Fibroblast of mammary gland (primary cell): ENCODE measurements around the gene MGAT5.

Experiments used
- DNase-seq: peaks from one replicate; pipeline ENCODE4 v3.0.0-alpha.2; 2010; ENCODE audit warnings: low read depth
- H3K4me3 ChIP-seq: 2 replicates; pipeline ENCODE4 v1.5.1; 2011; ENCODE audit warnings: low read depth, mild to moderate bottlenecking, low read length, moderate library complexity; ENCODE audit not compliant: control insufficient read depth
- CTCF ChIP-seq: conservative IDR thresholded peaks from 2 replicates; pipeline ENCODE4 v1.5.1; 2011; ENCODE audit warnings: low read depth, low read length, inconsistent platforms; ENCODE audit not compliant: control insufficient read depth, insufficient read depth

The MGAT5 gene

GRCh38 chr2:134458950-134459349, 205.1 kb downstream of the MGAT5 start:
- H3K4me3 ChIP-seq = no peak overlapping the region
- no peak for TF ChIP-seq CTCF
- no peak for DNase-seq

- TF ChIP-seq CTCF = no peak
- DNase-seq = no peak
- H3K4me3 ChIP-seq = no peak overlapping the region
Observed at GRCh38 chr2:134459706-134460406, 206.0 kb downstream of the MGAT5 start.

- peak; percentile 50 for TF ChIP-seq CTCF
- peak; percentile 48 for DNase-seq
- no peak overlapping the region for H3K4me3 ChIP-seq
Observed at GRCh38 chr2:134460583-134460998, 206.7 kb downstream of the MGAT5 start.

- H3K4me3 ChIP-seq = no peak overlapping the region
- TF ChIP-seq CTCF = no peak
- DNase-seq = no peak
Observed at GRCh38 chr2:134461511-134461910, 207.6 kb downstream of the MGAT5 start.

- no peak for TF ChIP-seq CTCF
- DNase-seq = no peak
- no peak overlapping the region for H3K4me3 ChIP-seq
Observed at GRCh38 chr2:134462275-134462674, 208.4 kb downstream of the MGAT5 start.

GRCh38 chr2:134462791-134463698, 209.2 kb downstream of the MGAT5 start:
- no peak for TF ChIP-seq CTCF
- no peak for DNase-seq
- no peak overlapping the region for H3K4me3 ChIP-seq

- no peak for DNase-seq
- no peak for TF ChIP-seq CTCF
- no peak overlapping the region for H3K4me3 ChIP-seq
Observed at GRCh38 chr2:134463699-134464022, 209.8 kb downstream of the MGAT5 start.
